Fibroblast of skin of abdomen (primary cell): ENCODE data around the gene TAS1R3.

ENCODE experiments used
- DNase-seq: peaks from one replicate; pipeline ENCODE4 v3.0.0-alpha.2; 2013

Gene TAS1R3

GRCh38 chr1:1371746-1372711 is 40.9 kb downstream of the TAS1R3 start:
- no peak for DNase-seq

- no peak for DNase-seq
Measured at GRCh38 chr1:1373051-1373814, 42.2 kb downstream of the TAS1R3 start.

- no peak for DNase-seq
Measured at GRCh38 chr1:1373815-1374588, 42.9 kb downstream of the TAS1R3 start.

- no peak for DNase-seq
Measured at GRCh38 chr1:1374589-1374928, 43.5 kb downstream of the TAS1R3 start.

GRCh38 chr1:1374929-1375662 is 44.0 kb downstream of the TAS1R3 start, which contains the start of gene AURKAIP1:
AURKAIP1 (minus strand) TSS chr1:1375207; CDS start chr1:1374756, 451 bp downstream.
- DNase-seq: peak; percentile 100

- DNase-seq: no peak
Measured at GRCh38 chr1:1376551-1377226, 45.6 kb downstream of the TAS1R3 start.

- no peak for DNase-seq
Measured at GRCh38 chr1:1377540-1378205, 46.6 kb downstream of the TAS1R3 start.

GRCh38 chr1:1380860-1381259 is 49.8 kb downstream of the TAS1R3 start:
- DNase-seq: no peak

- DNase-seq: no peak
Measured at GRCh38 chr1:1381294-1381693, 50.2 kb downstream of the TAS1R3 start.
